ENCODE measurements around the gene ARHGEF28.

Gene ARHGEF28

DNA sequence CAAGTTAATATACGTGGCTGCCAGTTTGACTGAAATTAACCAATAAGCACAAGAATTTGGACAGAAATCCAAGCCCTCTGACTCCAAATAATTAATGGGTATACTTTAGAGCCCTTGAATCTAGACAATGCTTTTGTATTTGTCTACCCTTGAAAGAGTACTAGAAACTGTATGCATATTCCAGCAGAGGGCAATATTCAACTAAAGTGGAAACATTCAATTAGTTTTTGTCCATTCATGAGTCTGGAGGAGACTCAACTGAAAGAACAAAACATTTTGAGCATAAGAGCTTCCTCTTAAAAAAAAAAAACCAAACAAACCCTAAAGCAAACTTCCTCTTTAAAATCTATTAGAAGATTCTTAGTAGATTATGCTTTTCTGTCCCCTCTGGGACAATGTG lies 157.8 kb downstream of the ARHGEF28 start:
- peak; percentile 53 for DNase-seq

DNA sequence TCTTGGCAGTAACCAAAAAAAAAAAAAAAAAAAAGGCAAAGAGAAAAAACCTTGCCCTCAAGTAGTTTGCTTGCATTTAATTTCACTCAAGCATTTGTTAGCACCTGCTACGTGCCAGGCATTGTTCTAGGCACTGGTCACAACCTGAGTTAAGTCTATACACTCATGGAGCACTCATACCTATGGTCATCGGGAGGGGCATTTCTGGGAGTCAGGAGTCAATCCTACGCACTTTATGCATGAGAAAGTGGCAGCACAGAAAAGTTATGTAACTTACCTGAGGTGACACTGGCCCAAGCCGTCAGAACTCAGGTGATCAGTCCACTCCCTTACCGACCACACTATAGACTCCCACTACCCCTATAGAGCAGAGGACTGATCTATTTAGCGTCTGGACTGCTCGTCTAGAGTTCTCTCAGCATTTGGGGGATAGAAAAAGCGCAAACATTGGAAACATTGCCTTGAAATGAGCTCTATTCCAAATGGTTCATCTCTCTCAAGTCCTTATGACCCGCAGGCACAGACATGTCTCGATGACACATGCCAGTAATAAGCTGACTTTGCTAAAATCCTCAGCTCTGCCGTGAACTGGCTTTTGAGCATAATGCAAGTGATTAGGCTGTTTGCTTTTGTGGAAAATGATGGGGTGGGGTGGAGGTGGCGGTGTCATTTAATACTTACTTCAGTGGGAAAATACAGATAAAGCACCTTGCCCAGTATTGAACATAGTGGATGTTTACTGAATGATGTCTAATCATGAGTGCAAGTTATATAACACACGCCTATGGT lies 160.2 kb downstream of the ARHGEF28 start:
- DNase-seq: peak; percentile 58

DNA sequence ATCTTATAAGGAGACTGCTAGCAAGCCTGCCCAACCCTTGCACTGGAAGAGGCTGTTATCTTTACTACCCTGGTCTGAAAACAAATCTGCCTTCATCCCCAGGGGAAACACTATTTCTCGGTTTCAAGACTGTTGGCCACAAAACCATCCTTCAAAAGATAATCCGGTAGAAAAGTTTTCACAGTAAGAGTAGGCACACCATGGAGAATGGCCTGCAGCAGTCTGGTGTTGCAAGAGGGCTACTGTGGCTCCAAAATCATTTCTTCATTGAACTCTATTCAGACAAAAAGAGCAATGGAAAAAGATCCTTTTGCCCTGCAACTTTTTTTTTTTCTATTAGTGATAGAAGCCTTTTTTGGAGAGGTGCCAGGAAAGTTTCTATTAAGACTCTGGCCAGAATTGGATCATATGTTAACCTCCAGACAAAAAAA lies 163.9 kb downstream of the ARHGEF28 start:
- no peak for DNase-seq

DNA sequence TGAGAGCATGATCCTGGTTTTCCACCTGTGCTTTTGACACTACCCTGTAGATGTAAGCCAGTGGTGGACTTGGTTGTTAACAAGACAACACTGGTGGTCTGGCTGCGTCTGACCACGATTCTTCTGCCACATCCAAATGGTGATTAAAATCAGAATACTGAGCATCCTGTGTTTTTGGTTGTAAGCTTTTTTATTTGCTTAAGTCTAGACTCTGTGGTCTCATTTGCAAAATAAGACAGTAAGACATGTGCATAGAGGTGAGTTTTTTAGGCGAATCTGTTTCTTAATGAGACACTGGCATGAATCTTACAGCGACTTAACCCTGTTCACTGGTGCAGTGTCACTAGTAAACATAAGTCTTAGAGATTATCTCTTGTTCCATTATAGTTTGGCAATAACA lies 165.4 kb downstream of the ARHGEF28 start:
- DNase-seq: no peak

DNA sequence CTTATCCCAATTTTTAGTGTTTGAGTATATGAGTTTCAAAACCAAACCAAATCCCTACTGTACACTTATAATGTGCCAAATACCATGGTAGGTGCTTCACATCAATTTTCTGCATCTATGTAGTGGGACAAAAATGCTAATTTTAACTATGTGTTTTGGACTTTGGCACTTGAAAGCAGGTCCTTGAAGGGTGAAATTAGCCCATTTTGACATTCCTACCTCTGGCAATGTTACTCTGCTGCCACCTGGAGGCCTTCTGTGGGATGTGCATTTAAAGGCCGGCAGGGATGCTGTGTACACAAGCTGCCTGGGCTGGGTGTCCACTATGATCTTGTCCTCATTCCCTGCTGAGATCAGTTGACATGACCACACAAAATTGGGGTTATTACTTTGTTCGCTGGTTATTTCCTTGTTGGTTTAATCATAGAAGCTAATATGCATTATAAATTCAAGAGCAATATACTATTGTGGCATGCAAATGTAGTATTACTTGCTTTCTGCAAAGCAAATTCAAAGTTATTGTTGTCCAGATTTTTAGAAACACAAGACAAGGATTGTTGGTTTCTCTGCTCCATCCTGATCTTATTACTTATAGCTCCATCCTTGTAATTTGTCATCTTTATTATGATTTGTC lies 166.8 kb downstream of the ARHGEF28 start:
- no peak for DNase-seq

DNA sequence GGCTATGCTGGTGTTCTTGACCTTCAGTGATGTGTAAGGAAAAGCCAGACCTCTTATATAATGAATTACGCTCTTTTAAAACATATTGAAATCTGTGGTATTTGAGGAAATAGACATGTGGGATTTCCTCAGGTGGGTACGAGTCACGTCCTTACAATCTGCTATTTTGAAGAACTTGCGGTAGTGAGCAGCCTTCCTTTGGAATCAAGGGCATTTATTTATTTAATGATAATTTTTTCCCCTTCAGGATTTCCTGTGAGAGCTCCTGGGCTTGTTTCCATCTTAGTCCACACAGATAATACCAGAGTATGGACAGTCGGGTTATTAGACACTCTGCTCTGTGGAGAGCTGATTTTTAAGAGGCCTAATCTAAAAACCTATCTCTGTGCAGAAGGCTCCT lies 167.9 kb downstream of the ARHGEF28 start:
- DNase-seq: no peak

DNA sequence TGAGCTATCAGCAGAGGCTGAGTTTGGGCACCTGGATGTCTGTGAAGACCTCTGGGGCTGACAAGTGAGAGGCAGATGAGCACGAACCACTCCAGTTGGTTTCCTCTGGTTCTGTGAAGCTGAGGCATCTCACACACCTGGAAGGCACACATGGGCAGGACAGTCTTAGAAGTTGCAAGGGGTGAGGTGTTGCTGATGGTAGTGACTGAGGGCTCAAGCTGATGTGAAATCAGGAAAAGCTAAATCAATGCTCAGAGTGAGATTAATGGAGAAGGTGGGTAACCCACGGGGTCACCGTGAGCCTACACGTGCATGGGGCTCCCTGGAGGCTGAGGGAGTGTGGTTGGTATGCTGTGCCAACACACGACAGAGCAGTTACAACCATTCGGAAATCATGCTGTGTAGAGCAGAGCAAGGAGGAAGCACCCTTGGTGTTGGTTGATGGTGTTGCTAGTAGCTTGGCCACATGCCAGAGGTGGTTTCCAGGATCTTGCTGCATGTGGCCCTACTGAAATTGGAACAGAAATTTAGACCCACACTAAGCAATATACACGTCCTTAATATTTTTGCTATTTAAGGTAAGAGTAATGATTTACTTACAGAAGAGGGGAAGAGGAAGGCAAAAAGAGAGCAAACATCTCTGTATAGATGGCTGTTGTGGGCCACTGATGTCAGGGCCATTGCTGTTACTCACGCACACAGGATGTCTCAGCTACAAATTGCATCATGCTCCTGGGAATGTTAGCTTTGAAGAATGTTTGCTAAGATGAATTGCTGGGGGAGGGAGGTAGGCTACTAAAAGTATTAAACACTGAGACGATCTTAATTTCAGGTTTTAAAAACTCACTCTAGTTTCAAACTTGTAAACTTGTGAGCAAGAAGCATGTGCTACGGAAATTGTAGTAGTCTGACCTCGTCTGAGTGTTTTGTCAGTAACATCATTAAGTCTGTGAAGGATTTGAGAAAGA lies 170.5 kb downstream of the ARHGEF28 start:
- DNase-seq: peak; percentile 3

DNA sequence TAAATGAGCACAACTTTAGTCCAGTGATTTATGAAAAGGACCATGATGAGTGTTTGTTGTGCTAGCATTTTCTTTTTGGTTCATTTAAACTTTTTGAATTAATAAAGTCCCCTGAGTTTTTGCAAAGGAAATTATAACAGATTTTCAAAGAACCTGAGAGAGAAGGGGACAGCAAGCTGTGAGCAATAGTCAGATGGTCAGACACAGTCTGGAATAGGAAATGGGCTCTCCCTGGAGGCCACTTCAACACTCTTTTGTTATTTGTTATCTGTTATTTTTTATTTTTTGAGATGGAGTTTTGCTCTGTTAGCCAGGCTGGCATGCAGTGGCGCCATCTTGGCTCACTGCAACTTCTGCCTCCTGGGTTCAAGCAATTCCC lies 171.1 kb downstream of the ARHGEF28 start:
- no peak for DNase-seq

DNA sequence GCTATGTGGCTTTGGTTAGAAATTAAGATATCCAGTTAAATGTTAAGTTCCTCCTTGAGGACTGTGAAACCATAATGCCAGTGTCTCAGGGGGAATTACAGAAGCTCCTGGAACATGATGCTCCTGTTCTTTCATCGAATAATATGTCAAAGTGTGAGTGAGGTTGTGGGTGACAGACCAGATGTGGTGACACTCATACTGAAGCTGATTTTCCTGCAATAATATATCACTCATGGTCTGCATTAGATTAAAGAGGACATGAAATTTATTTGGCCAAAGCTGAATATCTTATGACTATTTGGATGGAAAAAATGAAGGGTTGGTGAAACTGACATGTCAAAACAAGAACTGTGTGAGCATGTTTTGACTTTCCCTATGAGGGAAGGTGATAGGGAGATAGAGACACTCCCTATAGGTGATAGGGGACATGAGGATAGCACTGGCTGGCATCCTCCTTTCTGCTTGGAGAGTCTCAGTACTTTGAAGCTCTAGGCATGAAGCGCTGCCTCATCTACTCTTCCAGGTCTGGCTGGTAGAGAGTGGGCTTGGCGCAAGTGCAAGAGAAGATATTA lies 173.5 kb downstream of the ARHGEF28 start:
- DNase-seq: no peak

DNA sequence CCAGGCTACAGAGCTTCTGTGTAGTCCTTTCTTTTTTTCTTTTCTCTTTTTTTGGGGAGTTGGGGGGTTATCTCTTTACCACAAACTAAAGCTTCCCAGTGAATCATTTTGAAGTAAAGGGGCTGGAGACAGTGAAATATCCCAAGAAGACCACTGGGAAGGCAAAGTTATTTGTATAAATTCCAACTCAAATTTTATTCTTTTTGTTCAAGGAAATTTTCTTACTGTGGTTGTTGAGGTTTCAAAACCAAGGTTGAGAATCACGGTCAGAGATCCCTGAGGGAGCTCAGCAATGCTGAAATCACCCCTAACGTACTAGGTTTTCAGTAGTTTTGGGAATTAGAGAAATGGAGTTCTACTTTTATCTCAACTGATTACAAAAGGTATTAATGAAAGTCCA lies 175.7 kb downstream of the ARHGEF28 start:
- no peak for DNase-seq

DNA sequence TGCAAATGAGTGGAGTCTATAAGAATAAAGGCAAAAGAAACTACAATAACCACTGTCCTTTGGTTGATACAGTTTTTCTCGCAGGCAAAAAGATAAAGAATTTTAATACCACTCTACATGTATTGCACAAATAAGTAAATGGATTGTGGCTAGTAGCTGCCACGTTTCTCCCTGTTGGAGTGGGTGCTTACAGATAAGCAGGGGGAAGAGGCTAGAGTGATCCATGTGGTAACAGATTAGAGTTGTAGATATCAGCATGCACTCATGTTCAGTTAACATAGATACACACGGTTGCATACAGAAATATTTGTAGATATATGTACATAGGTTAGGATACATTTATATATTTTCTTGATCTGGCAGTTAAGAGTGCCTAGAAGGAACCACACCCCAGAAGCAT lies 179.5 kb downstream of the ARHGEF28 start:
- DNase-seq: no peak

DNA sequence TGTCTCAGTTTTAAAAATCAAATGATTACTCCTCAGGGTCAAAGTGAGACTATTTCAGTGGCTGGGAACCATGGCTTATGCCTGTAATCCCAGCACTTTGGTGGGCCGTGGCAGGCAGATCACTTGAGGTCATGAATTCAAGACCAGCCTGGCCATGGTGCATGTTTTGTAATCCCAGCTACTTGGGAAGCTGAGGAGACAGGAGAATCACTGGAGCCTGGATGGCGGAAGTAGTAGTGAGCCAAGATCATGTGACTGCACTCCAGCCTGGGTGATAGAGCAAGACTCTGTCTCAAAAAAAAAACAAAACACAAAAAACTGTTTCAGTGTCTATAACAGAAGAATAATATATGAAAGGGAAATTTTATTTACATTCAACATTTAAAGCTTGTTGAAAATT lies 182.9 kb downstream of the ARHGEF28 start:
- no peak for DNase-seq

DNA sequence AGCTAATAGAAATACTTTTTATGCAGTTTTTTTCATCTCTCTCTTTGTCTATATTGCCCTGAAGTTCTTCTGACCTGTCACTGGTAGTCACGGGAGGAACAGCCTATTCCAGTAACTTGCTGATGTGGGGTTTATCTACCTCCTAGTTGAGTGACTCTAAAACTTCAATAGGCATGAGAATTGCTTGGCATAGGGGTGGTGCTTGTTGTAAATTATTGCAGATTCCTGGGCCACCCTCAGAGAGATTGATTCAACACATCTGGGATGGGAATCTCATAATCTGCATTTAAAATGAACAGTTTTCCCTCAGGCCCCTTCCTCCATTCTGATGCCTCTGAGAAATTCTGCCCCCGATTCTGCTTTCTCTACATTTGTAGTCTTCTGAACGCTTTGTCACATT lies 184.4 kb downstream of the ARHGEF28 start:
- no peak for DNase-seq

DNA sequence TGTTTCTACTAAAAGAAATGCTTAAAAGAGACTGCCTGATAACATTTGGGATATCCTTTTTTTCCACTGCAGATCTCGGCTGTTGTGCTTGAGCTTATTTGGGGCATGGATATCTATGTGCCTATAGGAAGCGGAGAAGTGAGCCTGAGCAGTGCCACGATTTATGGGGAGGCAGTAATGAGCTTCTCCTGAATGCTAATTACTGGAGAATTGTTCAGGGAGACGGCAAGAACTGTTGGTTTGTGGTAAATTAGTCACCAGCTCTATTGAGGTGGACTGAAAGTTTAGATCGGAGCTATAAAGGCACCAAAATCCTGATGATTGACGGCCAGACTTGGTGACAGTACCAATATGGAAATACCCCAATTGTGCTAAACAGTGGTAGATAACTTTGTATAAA lies 186.5 kb downstream of the ARHGEF28 start:
- no peak for DNase-seq

DNA sequence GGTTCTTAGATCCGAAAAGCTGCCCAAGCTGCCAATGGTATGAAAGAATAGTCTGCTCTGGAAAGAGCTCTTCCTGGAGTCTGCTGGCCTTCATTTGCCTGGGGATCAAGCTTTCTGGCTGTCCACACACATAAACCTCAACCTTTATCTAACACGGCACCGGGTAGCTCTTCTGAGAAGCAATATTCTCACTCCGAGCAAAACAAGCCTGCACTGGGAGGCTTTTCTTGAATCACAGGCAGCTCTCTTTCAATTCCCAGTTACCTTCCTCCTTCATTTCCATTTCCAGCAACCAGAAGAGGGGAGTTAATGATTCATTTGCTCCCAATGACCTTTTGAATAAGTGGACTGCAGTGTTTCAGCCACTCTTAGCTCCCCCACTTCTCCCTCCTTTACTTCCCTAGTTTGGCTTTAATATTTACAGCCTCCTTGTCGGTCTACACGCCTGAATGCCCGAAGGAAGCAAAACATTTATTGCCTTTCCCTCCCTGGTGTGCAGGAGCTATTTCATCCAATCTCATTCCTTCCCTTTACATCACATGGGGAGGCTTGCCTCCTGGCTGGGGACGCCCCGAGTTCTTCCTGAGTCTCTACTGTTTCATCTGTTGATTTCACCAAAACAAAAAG lies 187.1 kb downstream of the ARHGEF28 start:
- DNase-seq: no peak

DNA sequence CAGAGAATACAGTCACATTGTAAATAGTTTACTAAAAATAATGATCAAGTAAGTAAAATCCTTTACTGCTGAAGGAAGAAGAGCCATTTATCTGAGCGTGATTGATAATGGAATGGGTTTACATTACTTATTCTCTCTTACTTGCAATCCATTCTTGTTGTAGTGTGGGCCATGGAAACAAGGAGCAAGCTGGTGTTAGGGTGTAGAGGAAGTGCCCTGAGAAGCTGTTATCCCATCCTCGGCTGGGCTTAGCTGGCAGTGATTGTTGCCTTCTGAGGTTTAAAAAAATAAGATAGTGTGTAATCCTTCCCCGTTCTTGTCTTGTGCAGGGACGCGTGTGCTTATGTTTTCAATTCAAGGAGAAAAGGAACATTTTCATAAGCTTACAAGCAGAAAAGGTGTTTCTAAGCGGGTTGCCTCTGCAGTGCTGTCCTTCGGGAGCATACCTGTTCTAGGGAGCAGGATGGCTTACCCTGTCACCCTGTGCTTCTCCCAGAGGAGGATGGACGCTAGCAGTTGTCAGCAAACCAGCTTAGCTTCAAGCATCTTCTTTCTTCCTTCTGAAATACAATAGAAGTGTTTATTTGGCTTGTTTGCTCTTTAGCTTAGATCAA lies 188.3 kb downstream of the ARHGEF28 start:
- no peak for DNase-seq

DNA sequence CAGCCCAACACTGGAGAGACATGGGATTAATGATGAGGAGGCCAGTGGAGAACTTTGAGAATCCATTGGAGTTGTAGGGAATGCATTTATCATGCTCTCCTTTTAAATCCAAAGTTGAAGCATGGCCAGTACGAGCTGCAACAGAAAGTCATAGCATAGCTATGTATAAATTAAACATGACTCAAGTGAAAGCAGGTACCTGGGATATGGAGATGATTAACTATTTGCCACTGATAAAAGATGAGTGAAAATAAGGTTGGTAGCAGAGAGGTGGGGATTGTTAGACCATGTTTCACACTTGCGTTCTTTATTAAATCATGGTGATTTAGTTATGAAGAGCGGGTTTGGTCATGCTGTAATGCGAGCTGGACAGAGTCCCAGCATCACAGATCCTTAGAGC lies 189.6 kb downstream of the ARHGEF28 start:
- no peak for DNase-seq

DNA sequence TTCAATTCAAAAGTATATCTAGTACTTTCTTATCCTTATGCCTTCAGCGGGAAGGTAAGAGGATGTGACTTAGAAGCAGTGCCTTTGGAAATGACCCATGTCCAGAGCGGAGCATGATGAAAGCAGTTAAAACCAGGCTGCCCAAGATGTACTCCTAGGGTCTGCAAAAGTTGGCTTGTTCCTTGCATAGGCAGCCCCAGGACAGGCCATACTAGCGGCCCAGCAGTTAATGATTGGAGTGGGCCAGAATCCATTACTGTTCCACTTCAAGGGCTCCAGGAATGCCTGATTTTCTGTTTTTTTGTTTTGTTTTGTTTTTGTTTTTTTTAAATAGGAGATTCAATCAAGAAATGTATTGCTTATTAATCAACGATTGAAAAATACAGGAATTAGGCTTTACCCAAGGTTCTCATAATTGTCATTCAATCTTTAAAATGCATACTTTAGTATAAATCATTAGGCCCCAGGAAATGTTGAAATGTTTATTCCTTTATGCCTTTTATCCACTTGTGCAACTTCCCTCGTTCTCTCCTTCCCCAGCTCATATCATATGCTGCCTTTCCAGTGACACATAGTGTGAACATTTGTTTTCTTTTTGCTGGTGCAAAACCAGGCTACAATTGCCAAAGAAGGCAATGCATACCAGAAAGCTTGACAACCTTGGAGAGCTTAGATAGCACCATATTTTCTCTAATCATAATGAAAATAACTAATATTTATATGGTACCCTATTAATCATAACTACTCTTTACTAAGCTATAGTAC lies 190.8 kb downstream of the ARHGEF28 start:
- DNase-seq: no peak

DNA sequence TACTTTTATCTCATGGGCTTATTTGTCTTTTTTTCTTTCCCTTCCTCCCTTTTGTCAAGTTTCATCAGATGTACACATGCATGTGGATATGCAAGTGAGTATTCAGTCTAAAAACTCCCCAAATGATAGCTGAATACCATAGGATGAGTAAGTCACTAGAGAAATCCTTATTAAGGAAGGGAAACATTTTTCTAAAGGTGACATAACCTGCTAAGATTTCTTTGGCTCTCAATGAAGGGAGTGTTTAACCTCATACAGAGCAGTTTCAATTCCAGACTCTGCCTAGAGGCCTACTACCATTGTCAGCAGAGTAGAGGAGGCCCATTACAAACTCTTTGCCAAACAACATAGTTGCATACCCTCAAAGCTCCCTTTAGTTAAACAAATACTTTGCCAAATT lies 192.4 kb downstream of the ARHGEF28 start:
- DNase-seq: no peak

DNA sequence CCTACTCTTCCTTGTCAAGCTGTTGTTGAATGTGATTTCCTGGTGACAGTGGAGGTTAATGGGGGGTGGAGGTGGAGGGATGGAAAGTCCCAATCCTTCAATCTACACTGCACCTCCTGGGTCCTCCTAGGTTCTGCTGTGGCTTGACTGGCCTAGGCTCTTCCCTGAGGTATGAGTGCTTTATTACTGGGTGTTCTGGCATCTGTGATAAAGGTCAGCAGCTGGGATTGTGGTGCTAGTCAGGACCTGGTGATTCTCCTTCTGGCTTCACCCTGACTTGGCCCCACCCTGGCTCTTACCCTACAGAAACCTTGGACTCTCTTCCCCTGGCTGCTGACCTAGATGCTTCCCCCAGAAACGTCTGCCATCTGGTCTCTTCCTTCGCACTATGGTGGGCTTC lies 194.3 kb downstream of the ARHGEF28 start:
- DNase-seq: no peak

DNA sequence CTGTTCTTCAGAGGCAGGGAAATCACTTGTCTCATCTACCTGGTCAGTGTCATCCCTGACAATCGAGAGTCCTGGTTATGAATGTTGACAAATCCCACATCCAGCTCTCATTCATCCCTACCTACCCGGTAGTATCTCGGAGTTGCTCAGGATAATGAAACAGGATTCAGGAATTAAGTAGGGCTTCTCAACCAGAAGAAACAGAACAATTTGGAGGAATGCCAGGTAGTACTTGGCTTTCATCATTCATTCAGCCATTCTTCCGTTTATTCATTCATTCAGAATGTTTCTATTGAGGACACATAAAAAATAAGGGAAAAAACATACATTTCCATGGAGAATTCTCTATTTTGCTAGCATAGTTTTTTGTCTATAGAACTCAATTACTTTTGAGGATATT lies 195.0 kb downstream of the ARHGEF28 start:
- DNase-seq: no peak

Data from DMS153 (cell line).